ENCODE data around the gene EML1. TPM values are rescaled to one million over a fixed set of nuclear protein-coding genes. Genes with fewer than 3 reads are reported as not detected.
"Not testable (repeated sequence)": the region's sequence is repeated elsewhere in the genome, so short reads cannot be mapped to it uniquely, and the experiment has no call there.

EML1 gene
- total RNA-seq, 1 experiment from 2014 or later: 18.3 TPM

- DNase-seq (ENCODE audit: low spot score): peak; percentile 46
These were observed 37.3 kb upstream of the EML1 start for GRCh38 chr14:99755629-99756603.

- no peak for DNase-seq (ENCODE audit: low spot score)
These were observed 36.4 kb upstream of the EML1 start for GRCh38 chr14:99756796-99757195.

GRCh38 chr14:99757331-99758070 is 35.7 kb upstream of the EML1 start:
- DNase-seq (ENCODE audit: low spot score): peak; percentile 88

GRCh38 chr14:99758121-99758821 is 34.9 kb upstream of the EML1 start:
- peak; percentile 58 for DNase-seq (ENCODE audit: low spot score)

- no peak for DNase-seq (ENCODE audit: low spot score)
These were observed 34.2 kb upstream of the EML1 start for GRCh38 chr14:99758872-99759545.

GRCh38 chr14:99759546-99759925 is 33.7 kb upstream of the EML1 start:
- no peak for DNase-seq (ENCODE audit: low spot score)

- DNase-seq (ENCODE audit: low spot score): no peak
These were observed 32.4 kb upstream of the EML1 start for GRCh38 chr14:99760817-99761216.

GRCh38 chr14:99762911-99763310 is 30.3 kb upstream of the EML1 start:
- not testable (repeated sequence) for DNase-seq (ENCODE audit: low spot score)

GRCh38 chr14:99763527-99764221 is 29.5 kb upstream of the EML1 start:
- DNase-seq (ENCODE audit: low spot score): no peak

- DNase-seq (ENCODE audit: low spot score): no peak
These were observed 28.9 kb upstream of the EML1 start for GRCh38 chr14:99764222-99764706.

- DNase-seq (ENCODE audit: low spot score): peak; percentile 49
These were observed 24.8 kb upstream of the EML1 start for GRCh38 chr14:99768381-99768780.

GRCh38 chr14:99769123-99769522 is 24.1 kb upstream of the EML1 start:
- DNase-seq (ENCODE audit: low spot score): no peak

- DNase-seq (ENCODE audit: low spot score): no peak
These were observed 23.4 kb upstream of the EML1 start for GRCh38 chr14:99769799-99770198.

GRCh38 chr14:99772371-99773283 is 20.6 kb upstream of the EML1 start:
- DNase-seq (ENCODE audit: low spot score): no peak

- DNase-seq (ENCODE audit: low spot score): no peak
These were observed 19.4 kb upstream of the EML1 start for GRCh38 chr14:99773521-99774497.

GRCh38 chr14:99774556-99775307 is 18.5 kb upstream of the EML1 start:
- DNase-seq (ENCODE audit: low spot score): no peak

- DNase-seq (ENCODE audit: low spot score): no peak
These were observed 17.9 kb upstream of the EML1 start for GRCh38 chr14:99775351-99775750.

- no peak for DNase-seq (ENCODE audit: low spot score)
These were observed 15.3 kb upstream of the EML1 start for GRCh38 chr14:99777951-99778350.

Data from H4 (cell line).